ENCODE results near the gene LIN7B. TPM values are rescaled to one million over a fixed set of nuclear protein-coding genes. Genes with fewer than 3 reads are reported as not detected.

Gene LIN7B
- total and polyA plus RNA-seq, 5 donors: 18.0 to 33.4 (median 20.9) TPM

- no peaks in the 10 kb centered on the region for H3K9me3 ChIP-seq (ENCODE audit: control insufficient read depth, low read length)
- H3K4me3 ChIP-seq (ENCODE audit: low read length): peak overlapping the region; percentile 66
- ATAC-seq (peak; percentile 83 to 85), DNase-seq (peak; percentile 99 to 100 (median 99))
- H3K27me3 ChIP-seq (ENCODE audit: control insufficient read depth, insufficient read depth): no peaks in the 10 kb centered on the region
- H3K27ac ChIP-seq (ENCODE audit: low read length): peak overlapping the region; percentile 85
- intact Hi-C loops (cut with DNase I): loop anchor here in 3 of 4 donors (5.0 to 10.0 kb wide), 2 partner anchors 52 to 54 kb away; no protein-coding TSS in a partner anchor
- H3K4me1 ChIP-seq (ENCODE audit: control insufficient read depth, insufficient read depth, low read length): peaks cover 2% of the 10 kb centered on the region
- 2% methylated on average over 49 of the region's 49 CpGs for WGBS
Measured at GRCh38 chr19:49148784-49149651, 34.8 kb downstream of the LIN7B start.

- no peaks in the 10 kb centered on the region for H3K9me3 ChIP-seq (ENCODE audit: control insufficient read depth, low read length)
- WGBS: under 1% methylated on average over 23 of the region's 23 CpGs
- intact Hi-C loops (cut with DNase I): loop anchor here in 3 of 4 donors (5.0 to 10.0 kb wide), 3 partner anchors 32 to 55 kb away; partner anchors contain the start of genes C19orf73 (in 1 of the 3) and PPFIA3 (in 1 of the 3)
- peak; percentile 46 to 53 for ATAC-seq
- peak overlapping the region; percentile 66 for H3K4me3 ChIP-seq (ENCODE audit: low read length)
- H3K27me3 ChIP-seq (ENCODE audit: control insufficient read depth, insufficient read depth): no peaks in the 10 kb centered on the region
- peaks cover 4% of the 10 kb centered on the region for H3K4me1 ChIP-seq (ENCODE audit: control insufficient read depth, insufficient read depth, low read length)
- DNase-seq: peak; percentile 81 to 88 (median 88)
- H3K27ac ChIP-seq (ENCODE audit: low read length): peak overlapping the region; percentile 85
Measured at GRCh38 chr19:49149652-49150105, 35.5 kb downstream of the LIN7B start.

- Histone ChIP-seq H3K27ac (ENCODE audit: low read length) (peak overlapping the region; percentile 85), H3K4me1 (ENCODE audit: control insufficient read depth, insufficient read depth, low read length) (peaks cover 4% of the 10 kb centered on the region), H3K27me3 (ENCODE audit: control insufficient read depth, insufficient read depth) (no peaks in the 10 kb centered on the region), H3K9me3 (ENCODE audit: control insufficient read depth, low read length) (no peaks in the 10 kb centered on the region), H3K4me3 (ENCODE audit: low read length) (peak overlapping the region; percentile 66)
- WGBS: under 1% methylated on average over 74 of the region's 75 CpGs
- intact Hi-C loops (cut with DNase I): loop anchor here in 1 of 4 donors (5.0 kb wide), 1 partner anchor 33 kb away; the partner anchor contains the start of genes C19orf73 and PPFIA3
- ATAC-seq: peak; percentile 62 to 64
- peak; percentile 86 to 94 (median 94) for DNase-seq
Measured at GRCh38 chr19:49150106-49150943, 36.2 kb downstream of the LIN7B start.

- DNase-seq (no peak), ATAC-seq (no peak)
- H3K4me1 ChIP-seq (ENCODE audit: control insufficient read depth, insufficient read depth, low read length): peaks cover 4% of the 10 kb centered on the region
- H3K9me3 ChIP-seq (ENCODE audit: control insufficient read depth, low read length): no peaks in the 10 kb centered on the region
- H3K4me3 ChIP-seq (ENCODE audit: low read length): peak overlapping the region; percentile 66
- WGBS: 7% methylated on average over 16 of the region's 16 CpGs
- peak overlapping the region; percentile 6 for H3K27ac ChIP-seq (ENCODE audit: low read length)
- H3K27me3 ChIP-seq (ENCODE audit: control insufficient read depth, insufficient read depth): no peaks in the 10 kb centered on the region
- intact Hi-C loops (cut with DNase I): loop anchor here in 1 of 4 donors (5.0 kb wide), 1 partner anchor 34 kb away; the partner anchor contains the start of genes C19orf73 and PPFIA3
Measured at GRCh38 chr19:49150944-49151243, 36.7 kb downstream of the LIN7B start.

GRCh38 chr19:49151267-49152118 lies 37.3 kb downstream of the LIN7B start:
- Histone ChIP-seq H3K27ac (ENCODE audit: low read length) (peak overlapping the region; percentile 39), H3K4me3 (ENCODE audit: low read length) (peak overlapping the region; percentile 21), H3K4me1 (ENCODE audit: control insufficient read depth, insufficient read depth, low read length) (peaks cover 4% of the 10 kb centered on the region), H3K9me3 (ENCODE audit: control insufficient read depth, low read length) (no peaks in the 10 kb centered on the region), H3K27me3 (ENCODE audit: control insufficient read depth, insufficient read depth) (no peaks in the 10 kb centered on the region)
- ATAC-seq (peak; percentile 2), DNase-seq (peak; percentile 68 to 88 (median 86))
- WGBS: 10% methylated on average over 45 of the region's 45 CpGs
- intact Hi-C loops (cut with DNase I): loop anchor here in 1 of 4 donors (5.0 kb wide), 1 partner anchor 34 kb away; the partner anchor contains the start of genes C19orf73 and PPFIA3

GRCh38 chr19:49152119-49152550 lies 38.0 kb downstream of the LIN7B start:
- Histone ChIP-seq H3K4me3 (ENCODE audit: low read length) (peak overlapping the region; percentile 21), H3K9me3 (ENCODE audit: control insufficient read depth, low read length) (no peaks in the 10 kb centered on the region), H3K4me1 (ENCODE audit: control insufficient read depth, insufficient read depth, low read length) (peaks cover 4% of the 10 kb centered on the region), H3K27ac (ENCODE audit: low read length) (peak overlapping the region; percentile 39), H3K27me3 (ENCODE audit: control insufficient read depth, insufficient read depth) (no peaks in the 10 kb centered on the region)
- 19% methylated on average over 10 of the region's 10 CpGs for WGBS
- DNase-seq: no peak
- no peak for ATAC-seq
- intact Hi-C loops (cut with DNase I): loop anchor here in 1 of 4 donors (5.0 kb wide), 1 partner anchor 35 kb away; the partner anchor contains the start of genes C19orf73 and PPFIA3

GRCh38 chr19:49153167-49153809 lies 39.1 kb downstream of the LIN7B start:
- intact Hi-C loops (cut with DNase I): loop anchor here in 1 of 4 donors (5.0 kb wide), 1 partner anchor 36 kb away; the partner anchor contains the start of genes C19orf73 and PPFIA3
- no peak for ATAC-seq
- no peaks in the 10 kb centered on the region for H3K9me3 ChIP-seq (ENCODE audit: control insufficient read depth, low read length)

GRCh38 chr19:49154279-49154678 lies 40.1 kb downstream of the LIN7B start:
- intact Hi-C loops (cut with DNase I): loop anchor here in 1 of 4 donors (5.0 kb wide), 1 partner anchor 37 kb away; the partner anchor contains the start of genes C19orf73 and PPFIA3
- peak overlapping the region; percentile 49 for H3K27ac ChIP-seq (ENCODE audit: low read length)
- peak overlapping the region; percentile 27 for H3K4me3 ChIP-seq (ENCODE audit: low read length)
- 95% methylated on average over 6 of the region's 6 CpGs for WGBS
- ATAC-seq (no peak), DNase-seq (peak in 1 of 3 donors; percentile 7)
- no peaks in the 10 kb centered on the region for H3K27me3 ChIP-seq (ENCODE audit: control insufficient read depth, insufficient read depth)
- peaks cover 6% of the 10 kb centered on the region for H3K4me1 ChIP-seq (ENCODE audit: control insufficient read depth, insufficient read depth, low read length)
- no peaks in the 10 kb centered on the region for H3K9me3 ChIP-seq (ENCODE audit: control insufficient read depth, low read length)

More at GRCh38 chr19:49153167-49153809, 39.1 kb downstream of the LIN7B start:
- no peak for DNase-seq
- peak overlapping the region; percentile 11 for H3K4me3 ChIP-seq (ENCODE audit: low read length)
- H3K27me3 ChIP-seq (ENCODE audit: control insufficient read depth, insufficient read depth): no peaks in the 10 kb centered on the region
- H3K27ac ChIP-seq (ENCODE audit: low read length): peak overlapping the region; percentile 5
- H3K4me1 ChIP-seq (ENCODE audit: control insufficient read depth, insufficient read depth, low read length): peaks cover 6% of the 10 kb centered on the region
- 82% methylated on average over 10 of the region's 10 CpGs for WGBS

- Histone ChIP-seq H3K9me3 (ENCODE audit: control insufficient read depth, low read length) (no peaks in the 10 kb centered on the region), H3K27me3 (ENCODE audit: control insufficient read depth, insufficient read depth) (no peaks in the 10 kb centered on the region), H3K27ac (ENCODE audit: low read length) (peak within 1 kb of the TSS; percentile 94), H3K4me1 (ENCODE audit: control insufficient read depth, insufficient read depth, low read length) (peaks cover 6% of the 10 kb centered on the region), H3K4me3 (ENCODE audit: low read length) (peak within 1 kb of the TSS; percentile 27)
- ATAC-seq (peak; percentile 43 to 57), DNase-seq (peak; percentile 49 to 87 (median 84))
- intact Hi-C loops (cut with DNase I): loop anchor here in 1 of 4 donors (5.0 kb wide), 1 partner anchor 33 kb away; no protein-coding TSS in a partner anchor
- 30% methylated on average over 19 of the region's 19 CpGs for WGBS
Measured at GRCh38 chr19:49155005-49155819, 41.0 kb downstream of the LIN7B start, which contains the start of gene HRC. Gene HRC, minus strand, starts transcription at chr19:49155396. Its CDS starts 159 bp downstream, at chr19:49155237.

Data from right cardiac atrium (tissue), 5 donors.